ENCODE data around the gene PARG. TPM values are rescaled to one million over a fixed set of nuclear protein-coding genes. Genes with fewer than 3 reads are reported as not detected.
"Not testable (repeated sequence)": the region's sequence is repeated elsewhere in the genome, so short reads cannot be mapped to it uniquely, and the experiment has no call there.

The PARG gene
- polyA plus RNA-seq (ENCODE audit: insufficient read length in 4 of 4), result 10 to 100 TPM; 31.4 to 42.2 (median 37.1) TPM

GRCh38 chr10:49941447-49942338, at the start of gene PARG, which contains the start of gene TIMM23B:
Gene PARG (minus strand): TSS chr10:49942027. CDS start chr10:49941725, 302 bp downstream.
Gene TIMM23B (plus strand): TSS chr10:49942053. CDS start chr10:49942195, 142 bp downstream.
- DNase-seq (ENCODE audit: low read depth in 4 of 4, low spot score in 2 of 4), result peak; percentile 27 to 74 (median 50)

GRCh38 chr10:49988376-49988775, 46.5 kb upstream of the PARG start, which contains the start of gene AGAP6:
Gene AGAP6 (plus strand): TSS chr10:49988406. CDS start chr10:49988716, 310 bp downstream.
- not testable (repeated sequence) for DNase-seq (ENCODE audit: low read depth in 4 of 4, low spot score in 2 of 4)

- DNase-seq (ENCODE audit: low read depth in 4 of 4, low spot score in 2 of 4), result not testable (repeated sequence)
Observed at GRCh38 chr10:49987207-49987606, 45.4 kb upstream of the PARG start.

- not testable (repeated sequence) for DNase-seq (ENCODE audit: low read depth in 4 of 4, low spot score in 2 of 4)
Observed at GRCh38 chr10:49977756-49978155, 35.9 kb upstream of the PARG start.

- DNase-seq (ENCODE audit: low read depth in 4 of 4, low spot score in 2 of 4), result not testable (repeated sequence)
Observed at GRCh38 chr10:49972094-49972493, 30.3 kb upstream of the PARG start.

- DNase-seq (ENCODE audit: low read depth in 4 of 4, low spot score in 2 of 4), result not testable (repeated sequence)
Observed at GRCh38 chr10:49971466-49971865, 29.6 kb upstream of the PARG start.

- not testable (repeated sequence) for DNase-seq (ENCODE audit: low read depth in 4 of 4, low spot score in 2 of 4)
Observed at GRCh38 chr10:49970331-49970857, 28.6 kb upstream of the PARG start.

GRCh38 chr10:49953122-49953521, 11.3 kb upstream of the PARG start:
- not testable (repeated sequence) for DNase-seq (ENCODE audit: low read depth in 4 of 4, low spot score in 2 of 4)

GRCh38 chr10:49952006-49952405, 10.2 kb upstream of the PARG start:
- DNase-seq (ENCODE audit: low read depth in 4 of 4, low spot score in 2 of 4), result not testable (repeated sequence)

GRCh38 chr10:49948737-49949136, 6.9 kb upstream of the PARG start:
- DNase-seq (ENCODE audit: low read depth in 4 of 4, low spot score in 2 of 4), result not testable (repeated sequence)

- not testable (repeated sequence) for DNase-seq (ENCODE audit: low read depth in 4 of 4, low spot score in 2 of 4)
Observed at GRCh38 chr10:49948142-49948541, 6.3 kb upstream of the PARG start.

GRCh38 chr10:49943607-49944006, 1.8 kb upstream of the PARG start:
- DNase-seq (ENCODE audit: low read depth in 4 of 4, low spot score in 2 of 4), result not testable (repeated sequence)

- not testable (repeated sequence) for DNase-seq (ENCODE audit: low read depth in 4 of 4, low spot score in 2 of 4)
Observed at GRCh38 chr10:49942339-49942705, 495 bp upstream of the PARG start.

- not testable (repeated sequence) for DNase-seq (ENCODE audit: low read depth in 4 of 4, low spot score in 2 of 4)
Observed at GRCh38 chr10:49931959-49932728, 9.7 kb downstream of the PARG start.

GRCh38 chr10:49931276-49931675, 10.6 kb downstream of the PARG start:
- not testable (repeated sequence) for DNase-seq (ENCODE audit: low read depth in 4 of 4, low spot score in 2 of 4)

GRCh38 chr10:49923572-49923971, 18.3 kb downstream of the PARG start:
- DNase-seq (ENCODE audit: low read depth in 4 of 4, low spot score in 2 of 4), result not testable (repeated sequence)

- not testable (repeated sequence) for DNase-seq (ENCODE audit: low read depth in 4 of 4, low spot score in 2 of 4)
Observed at GRCh38 chr10:49922041-49922440, 19.8 kb downstream of the PARG start.

- not testable (repeated sequence) for DNase-seq (ENCODE audit: low read depth in 4 of 4, low spot score in 2 of 4)
Observed at GRCh38 chr10:49917927-49918326, 23.9 kb downstream of the PARG start.

GRCh38 chr10:49916451-49916850, 25.4 kb downstream of the PARG start:
- not testable (repeated sequence) for DNase-seq (ENCODE audit: low read depth in 4 of 4, low spot score in 2 of 4)

GRCh38 chr10:49910295-49910694, 31.5 kb downstream of the PARG start:
- not testable (repeated sequence) for DNase-seq (ENCODE audit: low read depth in 4 of 4, low spot score in 2 of 4)
